AG09319 (cell line): ENCODE measurements around the gene SLC24A3.

ENCODE experiments used
- DNase-seq: peaks from one replicate; pipeline ENCODE4 v3.0.0-alpha.2; 2010; ENCODE audit warnings: low read depth; ENCODE audit errors: extremely low read depth
- TF ChIP-seq, protein P1 (sequence below): IDR thresholded peaks from 2 replicates; pipeline ENCODE4 v1.5.1; 2011; ENCODE audit warnings: low read depth, mild to moderate bottlenecking, inconsistent platforms, low read length, moderate library complexity

The SLC24A3 gene

GRCh38 chr20:19291024-19291817 lies 78.8 kb downstream of the SLC24A3 start:
- DNase-seq = no peak
- TF ChIP-seq, protein P1, sequence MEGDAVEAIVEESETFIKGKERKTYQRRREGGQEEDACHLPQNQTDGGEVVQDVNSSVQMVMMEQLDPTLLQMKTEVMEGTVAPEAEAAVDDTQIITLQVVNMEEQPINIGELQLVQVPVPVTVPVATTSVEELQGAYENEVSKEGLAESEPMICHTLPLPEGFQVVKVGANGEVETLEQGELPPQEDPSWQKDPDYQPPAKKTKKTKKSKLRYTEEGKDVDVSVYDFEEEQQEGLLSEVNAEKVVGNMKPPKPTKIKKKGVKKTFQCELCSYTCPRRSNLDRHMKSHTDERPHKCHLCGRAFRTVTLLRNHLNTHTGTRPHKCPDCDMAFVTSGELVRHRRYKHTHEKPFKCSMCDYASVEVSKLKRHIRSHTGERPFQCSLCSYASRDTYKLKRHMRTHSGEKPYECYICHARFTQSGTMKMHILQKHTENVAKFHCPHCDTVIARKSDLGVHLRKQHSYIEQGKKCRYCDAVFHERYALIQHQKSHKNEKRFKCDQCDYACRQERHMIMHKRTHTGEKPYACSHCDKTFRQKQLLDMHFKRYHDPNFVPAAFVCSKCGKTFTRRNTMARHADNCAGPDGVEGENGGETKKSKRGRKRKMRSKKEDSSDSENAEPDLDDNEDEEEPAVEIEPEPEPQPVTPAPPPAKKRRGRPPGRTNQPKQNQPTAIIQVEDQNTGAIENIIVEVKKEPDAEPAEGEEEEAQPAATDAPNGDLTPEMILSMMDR = no peak

DNA sequence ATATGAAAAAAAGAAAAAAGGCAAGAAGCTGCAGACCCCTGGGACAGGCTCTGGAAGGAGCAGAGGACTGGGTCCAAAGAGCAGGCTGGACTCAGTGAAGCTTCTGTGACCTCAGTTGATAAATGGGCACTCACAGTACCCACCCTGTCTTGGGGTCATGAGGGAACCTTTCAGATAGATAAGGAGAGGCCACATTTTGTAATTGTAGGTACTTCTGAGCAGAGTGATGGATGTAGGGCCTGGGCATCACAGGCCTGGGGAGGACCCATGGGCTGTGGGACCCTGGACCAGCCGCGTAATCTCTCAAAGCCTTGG lies 79.3 kb downstream of the SLC24A3 start:
- no peak for DNase-seq
- TF ChIP-seq, protein P1 = no peak

DNA sequence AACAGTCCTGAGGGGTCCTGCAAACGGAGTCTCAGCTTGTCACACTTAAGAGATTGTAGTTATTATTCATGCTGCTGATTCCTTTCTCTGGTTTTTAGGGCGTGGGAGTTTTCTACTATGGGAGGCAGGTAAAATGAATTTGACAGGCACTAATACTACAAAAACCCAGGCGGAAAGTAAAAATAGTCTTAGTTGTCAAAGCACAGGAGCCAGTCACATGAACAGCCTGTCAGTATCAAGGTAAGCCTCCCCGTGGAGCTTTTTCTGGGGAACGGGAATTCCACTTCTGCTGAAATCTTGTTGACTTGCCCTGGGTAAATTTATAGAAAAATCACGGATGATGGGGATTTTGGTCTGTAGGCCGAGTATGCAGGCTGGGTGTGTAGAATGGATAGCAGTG lies 79.8 kb downstream of the SLC24A3 start:
- DNase-seq = no peak
- TF ChIP-seq, protein P1 = no peak

DNA sequence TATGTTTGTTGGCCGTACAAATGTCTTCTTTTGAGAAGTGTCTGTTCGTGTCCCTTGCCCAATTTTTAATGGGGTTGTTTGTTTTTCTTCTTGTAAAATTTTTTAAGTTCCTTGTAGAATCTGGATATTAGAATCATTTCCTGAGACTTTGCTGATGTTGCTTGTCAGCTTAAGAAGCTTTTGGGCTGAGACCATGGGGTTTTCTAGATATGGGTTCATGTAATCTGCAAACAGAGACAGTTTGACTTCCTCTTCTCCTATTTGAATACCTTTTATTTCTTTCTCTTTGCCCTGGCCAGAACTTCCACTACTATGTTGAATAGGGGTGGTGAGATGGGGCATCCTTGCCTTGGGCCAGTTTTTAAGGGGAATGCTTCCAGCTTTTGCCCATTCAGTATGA lies 82.6 kb downstream of the SLC24A3 start:
- TF ChIP-seq, protein P1 = no peak
- no peak for DNase-seq

GRCh38 chr20:19298652-19299051 lies 86.2 kb downstream of the SLC24A3 start:
- TF ChIP-seq, protein P1 = no peak
- no peak for DNase-seq

DNA sequence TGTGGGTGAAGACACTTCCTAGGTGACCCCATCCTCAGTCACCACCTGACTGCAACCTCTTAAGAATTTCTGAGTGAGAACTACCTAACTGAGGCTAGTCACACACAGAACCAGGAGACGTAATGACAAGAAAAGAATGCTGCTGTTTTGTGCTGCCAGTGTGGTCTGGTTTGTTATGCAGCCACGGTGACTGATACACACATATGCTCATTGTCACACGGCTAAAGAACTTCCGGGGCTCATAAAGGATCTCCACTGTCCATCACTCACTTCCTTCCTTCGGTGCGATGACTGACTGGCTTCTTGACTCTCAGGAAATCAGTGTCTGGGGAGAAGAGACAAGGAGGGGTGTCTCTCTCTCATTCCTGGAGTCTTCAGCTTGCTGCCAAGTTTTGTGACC lies 88.0 kb downstream of the SLC24A3 start:
- TF ChIP-seq, protein P1 = no peak
- DNase-seq = no peak

GRCh38 chr20:19301142-19301541 lies 88.7 kb downstream of the SLC24A3 start:
- TF ChIP-seq, protein P1 = no peak
- no peak for DNase-seq
